Endothelial cell of umbilical vein (primary cell): Measurements from ENCODE around the gene RAPGEF3. TPM values are rescaled to one million over a fixed set of nuclear protein-coding genes. Genes with fewer than 3 reads are reported as not detected.

Experiments
- BruUV-seq: library from RNA; stranded (reverse); fragments of 400-500 nt; replicated peaks from 2 replicates; lab custom pipeline; 2021; lab: Mats Ljungman, UMichigan
- CTCF ChIA-PET: fragments of 300-600, 350-600 bp; sonication (Branson Sonifier 250); formaldehyde crosslinking; loops from one replicate; lab custom pipeline; 2021; ENCODE audit warnings: antibody characterized with exemption, inconsistent platforms; lab: Charles Lee
- POLR2A ChIA-PET: fragments of 300-600, 350-600 bp; sonication (Branson Sonifier 250); formaldehyde crosslinking; loops from one replicate; lab custom pipeline; 2021; ENCODE audit warnings: antibody characterized with exemption, inconsistent platforms; lab: Charles Lee
- DNase-seq: peaks from one replicate; pipeline ENCODE4 v3.0.0-alpha.2; 2011; ENCODE audit warnings: low read depth, low spot score
- FAIRE-seq: peaks from 2 replicates; lab custom pipeline; 2011; peaks lifted over from hg19 to GRCh38; lab: Jason Lieb, UNC
- H2AFZ ChIP-seq: 2 replicates; pipeline ENCODE4 v1.6.0; 2012; ENCODE audit warnings: low read depth, low read length, control low read depth, inconsistent platforms
- H3K27ac ChIP-seq: 2 replicates; pipeline ENCODE4 v1.5.1; 2011; ENCODE audit warnings: low read depth, mild to moderate bottlenecking, control low read depth, low read length, moderate library complexity; ENCODE audit not compliant: insufficient read depth
- H3K27me3 ChIP-seq, 2 experiments: 2 replicates each; pipeline versions ENCODE4 v1.6.0 to v1.6.1; 2011; ENCODE audit warnings: low read length in 2 of 2, mixed read lengths in 1 of 2; ENCODE audit not compliant: control insufficient read depth in 2 of 2, insufficient read depth in 2 of 2
- H3K36me3 ChIP-seq, 2 experiments: 2 replicates in 1 of 2; 3 replicates in 1 of 2; pipeline ENCODE4 v1.5.1; 2011; ENCODE audit warnings: low read length in 2 of 2, mild to moderate bottlenecking in 1 of 2, moderate library complexity in 1 of 2; ENCODE audit not compliant: control insufficient read depth in 2 of 2, insufficient read depth in 2 of 2; ENCODE audit errors: extremely low read depth in 1 of 2
- H3K4me1 ChIP-seq: 3 replicates; pipeline ENCODE4 v1.5.1; 2011; ENCODE audit warnings: mild to moderate bottlenecking, low read length; ENCODE audit not compliant: control insufficient read depth, insufficient read depth; ENCODE audit errors: extremely low read depth
- H3K4me2 ChIP-seq: 2 replicates; pipeline ENCODE4 v1.6.1; 2011; ENCODE audit warnings: low read length, control low read depth, mixed read lengths; ENCODE audit not compliant: insufficient read depth
- H3K4me3 ChIP-seq, 3 experiments: fragments of 200-600 bp in 1 of 3; sonication (generic), shearing (Covaris generic) in 1 of 3; replicated peaks in 1 of 3; 2 replicates each; pipeline ENCODE4 v1.5.1; 2011 to 2016; ENCODE audit warnings: control low read depth in 3 of 3, low read length in 3 of 3, mild to moderate bottlenecking in 2 of 3, inconsistent platforms in 1 of 3, low read depth in 1 of 3, moderate library complexity in 1 of 3; ENCODE audit not compliant: insufficient read depth in 1 of 3
- H3K79me2 ChIP-seq: 2 replicates; pipeline ENCODE4 v1.6.0; 2012; ENCODE audit warnings: low read length, inconsistent platforms; ENCODE audit not compliant: control insufficient read depth, insufficient read depth
- H3K9ac ChIP-seq: replicated peaks from 2 replicates; pipeline ENCODE3; 2011; ENCODE audit warnings: low read length, control low read depth; ENCODE audit not compliant: insufficient read depth; ENCODE audit errors: extremely low read depth
- H3K9me1 ChIP-seq: replicated peaks from 3 replicates; pipeline ENCODE4 v1.6.0; 2011; ENCODE audit warnings: mild to moderate bottlenecking, low read length; ENCODE audit not compliant: control insufficient read depth, insufficient read depth; ENCODE audit errors: extremely low read depth
- H3K9me3 ChIP-seq: replicated peaks from 2 replicates; pipeline ENCODE4 v1.5.1; 2012; ENCODE audit warnings: low read length, inconsistent platforms; ENCODE audit not compliant: control insufficient read depth, insufficient read depth
- H4K20me1 ChIP-seq: replicated peaks from 2 replicates; pipeline ENCODE3; 2011; ENCODE audit warnings: mild to moderate bottlenecking, low read length; ENCODE audit not compliant: control insufficient read depth, insufficient read depth; ENCODE audit errors: extremely low read depth
- CTCF ChIP-seq, 2 donors: IDR thresholded peaks; 1 replicate in 1 of 2; 2 replicates in 1 of 2; pipeline ENCODE4 v1.5.1; 2011; ENCODE audit warnings: low read length in 2 of 2, mild to moderate bottlenecking in 2 of 2, moderate library complexity in 2 of 2, control low read depth in 1 of 2, inconsistent platforms in 1 of 2, low read depth in 1 of 2; ENCODE audit not compliant: insufficient read depth in 1 of 2; ENCODE audit errors: extremely low read depth in 1 of 2
- MAX ChIP-seq: IDR thresholded peaks from 2 replicates; pipeline ENCODE4 v1.6.1; 2011; ENCODE audit not compliant: insufficient read depth, insufficient read length
- dilution Hi-C: fragments of 300-500 bp; cut with MboI; formaldehyde crosslinking; loops from one replicate; pipeline ENCODE4 v1.15.0; 2019; ENCODE audit warnings: low sequenced_read_pairs; ENCODE audit not compliant: extremely low pct_ligation_motif_present
- intact Hi-C: fragments of 100-400 bp; cut with micrococcal nuclease; formaldehyde crosslinking; loops from one replicate; pipeline ENCODE4 v1.10.0; 2022
- polyA plus RNA-seq, 4 experiments: library from polyadenylated mRNA; depleted of rRNA in 3 of 4; stranded (reverse) in 3 of 4; unstranded in 1 of 4; fragments of >200 nt; gene quantifications; 2 replicates each; pipeline versions ENCODE4 v1.2.1 to v1.2.3, GENCODE V29; 2011 to 2012; ENCODE audit warnings: missing spikeins in 1 of 4
- total RNA-seq: library from RNA; stranded (reverse); gene quantifications from 2 replicates; pipeline ENCODE4 v1.2.3, GENCODE V29; 2021

RAPGEF3 gene
- total and polyA plus RNA-seq, 2 donors (not counting 3 experiments of a cell fraction or from before 2014, with no cell fraction given) = 34.5 to 55.1 TPM

- Histone ChIP-seq H3K36me3 (no peaks in the 10 kb centered on the region), H3K9me1 (no peaks in the 10 kb centered on the region), H3K79me2 (no peaks in the 10 kb centered on the region), H3K4me2 (no peak overlapping the region), H3K4me3 (no peak overlapping the region), H3K27me3 (no peaks in the 10 kb centered on the region), H2AFZ (no peak overlapping the region), H3K9me3 (no peaks in the 10 kb centered on the region), H3K4me1 (peaks cover 6% of the 10 kb centered on the region), H4K20me1 (no peaks in the 10 kb centered on the region), H3K27ac (no peak overlapping the region), H3K9ac (no peak overlapping the region)
- CTCF ChIA-PET = interaction anchor here (0.7 to 10.1 kb wide), 27 partner anchors 11 to 390 kb away, joined by 3 to 385 read pairs (median 5); partner anchors contain the start of genes ASB8, ENDOU, RAPGEF3 and RPAP3
- dilution Hi-C loops = no loop called here
- intact Hi-C loops = loop anchor here (1.0 kb wide), 2 partner anchors 25 to 52 kb away; no protein-coding TSS in a partner anchor
- TF ChIP-seq MAX = no peak
- TF ChIP-seq CTCF (IDR thresholded peaks at IDR 0.05; ENCODE audit: extremely low read depth in 1 of 2, insufficient read depth in 1 of 2, low read depth in 1 of 2, low read length in 2 of 2) = peak; percentile 64 to 66
- FAIRE-seq = peak; percentile 75
- POLR2A ChIA-PET = interaction anchor here (0.6 kb wide), 1 partner anchor 25 kb away, joined by 3 read pairs; no protein-coding TSS in a partner anchor
- peak; percentile 66 for DNase-seq
- BruUV-seq = no TSS peak
Measured at GRCh38 chr12:47767216-47767724, 8.6 kb upstream of the RAPGEF3 start.
